K562 (cell line): ENCODE data around the gene PCAT6. TPM values are rescaled to one million over a fixed set of nuclear protein-coding genes. Genes with fewer than 3 reads are reported as not detected.

ENCODE experiments used
- CBX5 ChIP-seq: IDR thresholded peaks from 2 replicates; pipeline ENCODE4 v1.6.1; 2014; ENCODE audit warnings: low read depth, borderline replicate concordance
- CBX8 ChIP-seq: fragments of 200-600 bp; sonication (generic); IDR thresholded peaks from 2 replicates; pipeline ENCODE4 v1.6.1; 2012; ENCODE audit warnings: borderline replicate concordance, mixed run types, low read depth, mild to moderate bottlenecking, moderate library complexity, mixed read lengths, low read length, control low read depth, inconsistent platforms; ENCODE audit not compliant: poor library complexity, severe bottlenecking; ENCODE audit errors: extremely low read depth
- CCNT2 ChIP-seq: IDR thresholded peaks from 2 replicates; pipeline ENCODE4 v1.6.1; 2011; ENCODE audit warnings: borderline replicate concordance, low read depth, mild to moderate bottlenecking, moderate library complexity, mixed read lengths, low read length; ENCODE audit not compliant: insufficient read length; ENCODE audit errors: extremely low read depth
- EP400 ChIP-seq: fragments of 450-650 bp; IDR thresholded peaks from 2 replicates; pipeline ENCODE4 v1.6.1; 2017; ENCODE audit warnings: antibody characterized with exemption, mild to moderate bottlenecking, moderate library complexity
- FOXA3 ChIP-seq, 2 experiments: fragments of 450-650 bp in 1 of 2; sonication (generic) in 1 of 2; formaldehyde crosslinking; IDR thresholded peaks in 1 of 2; conservative IDR thresholded peaks in 1 of 2; 2 replicates each; pipeline versions ENCODE4 v1.4.0 to v1.8.0; 2020 to 2022; ENCODE audit warnings: mild to moderate bottlenecking in 2 of 2, missing genetic modification reagents in 1 of 2
- KDM1A ChIP-seq, 2 experiments: fragments of 450-650 bp; IDR thresholded peaks; 2 replicates each; pipeline ENCODE4 v1.6.1; 2016; ENCODE audit warnings: mild to moderate bottlenecking in 2 of 2
- MCM2 ChIP-seq: fragments of 450-650 bp; IDR thresholded peaks from 2 replicates; pipeline ENCODE4 v1.6.1; 2017; ENCODE audit warnings: low read depth, mild to moderate bottlenecking
- MXD1 ChIP-seq: fragments of 250-450 bp; sonication (Bioruptor Pico); IDR thresholded peaks from 2 replicates; pipeline ENCODE4 v1.8.0; 2021; ENCODE audit warnings: borderline replicate concordance, mild to moderate bottlenecking, moderate library complexity; ENCODE audit not compliant: poor library complexity, severe bottlenecking
- SAFB ChIP-seq: fragments of 200-400 bp; formaldehyde crosslinking; IDR thresholded peaks from 2 replicates; pipeline ENCODE4 v1.6.1; 2017; ENCODE audit warnings: low read depth, low read length, borderline replicate concordance
- SMARCA5 ChIP-seq: fragments of 450-650 bp; IDR thresholded peaks from 2 replicates; pipeline ENCODE4 v1.6.1; 2016
- SNIP1 ChIP-seq: fragments of 450-650 bp; IDR thresholded peaks from 2 replicates; pipeline ENCODE4 v1.7.1; 2017; ENCODE audit warnings: low read depth, mild to moderate bottlenecking
- TAF7 ChIP-seq: fragments of 450-650 bp; IDR thresholded peaks from 2 replicates; pipeline ENCODE4 v1.6.1; 2016; ENCODE audit warnings: missing genetic modification characterization, missing compliant biosample characterization
- VEZF1 ChIP-seq: fragments of 200-800 bp; sonication (Bioruptor generic); IDR thresholded peaks from 2 replicates; pipeline ENCODE4 v1.6.1; 2017; ENCODE audit warnings: missing genetic modification characterization, missing compliant biosample characterization
- ZBTB12 ChIP-seq: fragments of 250-450 bp; sonication (Bioruptor Pico); IDR thresholded peaks from 2 replicates; pipeline ENCODE4 v1.4.0; 2020
- ZNF133 ChIP-seq: fragments of 250-450 bp; sonication (Bioruptor Pico); IDR thresholded peaks from 2 replicates; pipeline ENCODE4 v1.4.0; 2020; ENCODE audit warnings: mild to moderate bottlenecking
- ZNF280A ChIP-seq: fragments of 450-650 bp; IDR thresholded peaks from 2 replicates; pipeline ENCODE4 v1.6.1; 2018; ENCODE audit warnings: mild to moderate bottlenecking, low read depth; ENCODE audit not compliant: partially characterized antibody
- ZNF311 ChIP-seq: fragments of 250-450 bp; sonication (Bioruptor Pico); IDR thresholded peaks from 2 replicates; pipeline ENCODE4 v1.4.0; 2020; ENCODE audit warnings: mild to moderate bottlenecking, moderate library complexity
- ZNF398 ChIP-seq: fragments of 250-450 bp; sonication (Bioruptor Pico); IDR thresholded peaks from 2 replicates; pipeline ENCODE4 v1.8.0; 2021; ENCODE audit warnings: moderate library complexity, mild to moderate bottlenecking, inconsistent platforms
- ZNF584 ChIP-seq: fragments of 200-800 bp; sonication (Bioruptor generic); IDR thresholded peaks from 2 replicates; pipeline ENCODE4 v1.6.1; 2016; ENCODE audit warnings: low read depth, mild to moderate bottlenecking, missing genetic modification characterization, missing compliant biosample characterization
- polyA plus RNA-seq, 8 experiments: library from polyadenylated mRNA; depleted of rRNA in 4 of 8; stranded (reverse) in 5 of 8; unstranded in 3 of 8; fragments of >200 nt; fragmentation: Nextera tagmentation in 2 of 8; fragmentation: Illumina TruSeq in 1 of 8; extraction: Ambion mirVana in 2 of 8; extraction: Trizol in 1 of 8; gene quantifications; 2 replicates each; pipeline versions ENCODE4 v1.2.1 to v1.2.3, GENCODE V29; 2011 to 2014; ENCODE audit warnings: inconsistent platforms in 1 of 8, missing spikeins in 1 of 8
- total RNA-seq, 7 experiments: library from RNA; depleted of rRNA in 6 of 7; stranded (reverse); fragments of >200 nt in 6 of 7; fragmentation: Illumina TruSeq in 2 of 7; extraction: Trizol in 2 of 7; gene quantifications; 2 replicates each; pipeline versions ENCODE4 v1.2.1 to v1.2.3, GENCODE V29; 2011 to 2021; ENCODE audit warnings: low replicate concordance in 1 of 7

Gene PCAT6
- total and polyA plus RNA-seq, 9 of the 15 experiments (the other 6 are each of a cell fraction or from before 2014, with no cell fraction given) = 0.25 to 2.4 (median 0.54) TPM; not detected in 1

GRCh38 chr1:202805886-202806844 lies 4.6 kb upstream of the PCAT6 start (continued):
- TF ChIP-seq KDM1A (IDR thresholded peaks at IDR 0.05) (no peak), ZNF584 (CRISPR knock-in tag) (peak; percentile 97), CCNT2 (no peak), ZNF133 (CRISPR knock-in tag) (no peak), FOXA3 (CRISPR knock-in tag; conservative IDR thresholded peaks at IDR 0.05 in 1 of 2, IDR thresholded peaks at IDR 0.05 in 1 of 2) (0 out of 4 replicates have a peak, but pooled peaks of 1 of the 2 experiments have one; percentile 41), CBX8 (no peak), ZNF311 (CRISPR knock-in tag) (peak; percentile 90), ZNF398 (CRISPR knock-in tag) (no peak), SAFB (no peak), ZBTB12 (CRISPR knock-in tag) (peak; percentile 71), ZNF280A (no peak), MXD1 (CRISPR knock-in tag) (no peak), SMARCA5 (no peak), CBX5 (no peak), TAF7 (tag) (peak; percentile 68), SNIP1 (no peak), EP400 (peak; percentile 7; the same call in 1 of the 2 replicates), MCM2 (no peak), VEZF1 (peak; percentile 65)
